GM12878 (cell line): Measurements from ENCODE around the gene OR10G8. TPM values are rescaled to one million over a fixed set of nuclear protein-coding genes. Genes with fewer than 3 reads are reported as not detected.

Experiments used
- ATAC-seq: fragments of 200-7000 bp; cut with Tn5 transposase; 3 replicates; pipeline ENCODE4 v1.9.1; 2020; ENCODE audit warnings: mild to moderate bottlenecking, moderate library complexity
- BruUV-seq: library from RNA; stranded (reverse); fragments of 400-500 nt; replicated peaks from 2 replicates; lab custom pipeline; 2021; lab: Mats Ljungman, UMichigan
- CTCF ChIA-PET: fragments of 300-600 bp; sonication (Branson Sonifier 250); formaldehyde crosslinking; extraction: SDS; loops from one replicate; lab custom pipeline; 2021; ENCODE audit warnings: inconsistent platforms; lab: Yijun Ruan, JAX
- POLR2A ChIA-PET: fragments of 350-600 bp; formaldehyde crosslinking; extraction: SDS; loops from one replicate; lab custom pipeline; 2021; ENCODE audit warnings: inconsistent platforms; lab: Charles Lee
- RAD21 ChIA-PET: fragments of 300-600 bp; sonication (Branson Sonifier 250); formaldehyde crosslinking; loops from one replicate; lab custom pipeline; 2023; ENCODE audit warnings: antibody characterized with exemption; ENCODE audit not compliant: unreplicated experiment; lab: Charles Lee
- SMC1A ChIA-PET: fragments of 300-600 bp; sonication (Branson Sonifier 250); formaldehyde crosslinking; loops from one replicate; lab custom pipeline; 2023; ENCODE audit not compliant: unreplicated experiment, uncharacterized antibody; lab: Charles Lee
- DNase-seq: peaks from one replicate; pipeline ENCODE4 v3.0.0-alpha.2; 2011; ENCODE audit warnings: low read depth, low spot score
- FAIRE-seq: peaks from 3 replicates; lab custom pipeline; 2011; peaks lifted over from hg19 to GRCh38; lab: Jason Lieb, UNC
- H2AFZ ChIP-seq: 2 replicates; pipeline ENCODE4 v1.6.0; 2011; ENCODE audit warnings: low read depth, low read length, control low read depth; ENCODE audit not compliant: control insufficient read depth
- H3K27ac ChIP-seq: 2 replicates; pipeline ENCODE4 v1.5.1; 2011; ENCODE audit warnings: control low read depth; ENCODE audit not compliant: control insufficient read depth, insufficient read depth
- H3K27me3 ChIP-seq, 2 experiments: replicated peaks in 1 of 2; 2 replicates each; pipeline versions ENCODE4 v1.6.0 to v1.6.1; 2011; ENCODE audit warnings: low read length in 1 of 2; ENCODE audit not compliant: control insufficient read depth in 2 of 2, insufficient read depth in 2 of 2
- H3K36me3 ChIP-seq, 2 experiments: 2 replicates each; pipeline ENCODE4 v1.5.1; 2011; ENCODE audit warnings: low read length in 1 of 2; ENCODE audit not compliant: control insufficient read depth in 2 of 2, insufficient read depth in 2 of 2
- H3K4me1 ChIP-seq: 2 replicates; pipeline ENCODE4 v1.6.1; 2011; ENCODE audit warnings: mild to moderate bottlenecking, low read length, moderate library complexity, mixed read lengths; ENCODE audit not compliant: control insufficient read depth, insufficient read depth
- H3K4me2 ChIP-seq: 2 replicates; pipeline ENCODE4 v1.6.0; 2011; ENCODE audit warnings: control low read depth; ENCODE audit not compliant: control insufficient read depth, insufficient read depth
- H3K4me3 ChIP-seq: fragments of 200-600 bp; sonication (generic); 2 replicates; pipeline ENCODE4 v1.5.1; 2016
- H3K79me2 ChIP-seq: 2 replicates; pipeline ENCODE4 v1.6.0; 2011; ENCODE audit warnings: low read length; ENCODE audit not compliant: control insufficient read depth, insufficient read depth
- H3K9ac ChIP-seq: 2 replicates; pipeline ENCODE4 v1.8.0; 2011; ENCODE audit warnings: low read length, control low read depth, mixed read lengths; ENCODE audit not compliant: control insufficient read depth, insufficient read depth
- H3K9me3 ChIP-seq: replicated peaks from 3 replicates; pipeline ENCODE4 v1.5.1; 2011; ENCODE audit warnings: mild to moderate bottlenecking, low read length; ENCODE audit not compliant: control insufficient read depth, insufficient read depth
- H4K20me1 ChIP-seq: 2 replicates; pipeline ENCODE4 v1.6.0; 2011; ENCODE audit not compliant: control insufficient read depth, insufficient read depth
- MAX ChIP-seq: IDR thresholded peaks from 2 replicates; pipeline ENCODE4 v1.6.1; 2012; ENCODE audit warnings: low read depth, low read length, improper control_type of control experiment
- NFYA ChIP-seq: IDR thresholded peaks from 2 replicates; pipeline ENCODE4 v1.6.1; 2011; ENCODE audit warnings: low read depth, mild to moderate bottlenecking, low read length, improper control_type of control experiment, borderline replicate concordance
- RELA ChIP-seq: fragments of 450-650 bp; IDR thresholded peaks from 2 replicates; pipeline ENCODE4 v1.8.0; 2014; ENCODE audit warnings: borderline replicate concordance; ENCODE audit not compliant: partially characterized antibody
- TCF7 ChIP-seq: IDR thresholded peaks from 2 replicates; pipeline ENCODE4 v1.6.1; 2014; ENCODE audit warnings: antibody characterized with exemption, borderline replicate concordance
- WGBS: methylation state at CpG from one replicate; pipeline ENCODE4 v1.1.6; 2016; ENCODE audit warnings: low lambda C conversion rate; ENCODE audit not compliant: insufficient replicate concordance, insufficient coverage; ENCODE audit errors: missing lambda C conversion rate; 5-methylcytosine and 5-hydroxymethylcytosine counted together
- in situ Hi-C: fragments of 300-500 bp; cut with MboI; formaldehyde crosslinking; loops from 9 replicates; pipeline ENCODE4 v1.14.3; 2018; ENCODE audit warnings: mixed read lengths
- intact Hi-C: fragments of 100-400 bp; cut with micrococcal nuclease; formaldehyde crosslinking; loops from one replicate; pipeline ENCODE4 v1.14.2; 2022; ENCODE audit not compliant: unreplicated experiment
- polyA plus RNA-seq, 11 experiments: library from polyadenylated mRNA; depleted of rRNA in 4 of 11; unstranded in 6 of 11; stranded (reverse) in 5 of 11; fragments of >200 nt; fragmentation: Nextera tagmentation in 4 of 11; fragmentation: Illumina TruSeq in 1 of 11; extraction: Ambion mirVana in 4 of 11; extraction: Trizol in 1 of 11; gene quantifications; 1 replicate in 1 of 11; 2 replicates in 10 of 11; pipeline versions ENCODE4 v1.2.1 to v1.2.3, GENCODE V29; 2011 to 2016; ENCODE audit warnings: inconsistent platforms in 2 of 11, missing spikeins in 2 of 11, low read depth in 1 of 11
- total RNA-seq, 4 experiments: library from RNA; depleted of rRNA in 3 of 4; stranded (reverse); fragments of >200 nt in 3 of 4; fragmentation: Illumina TruSeq in 1 of 4; extraction: Trizol in 1 of 4; gene quantifications; 2 replicates each; pipeline versions ENCODE4 v1.2.1 to v1.2.3, GENCODE V29; 2013 to 2021

The OR10G8 gene
- total and polyA plus RNA-seq, 10 of the 15 experiments (the other 5 are each of a cell fraction or from before 2014, with no cell fraction given) = not detected

- TF ChIP-seq TCF7 = no peak
- no peak for TF ChIP-seq MAX
These were observed 26.4 kb downstream of the OR10G8 start (continued) for GRCh38 chr11:124052966-124053365.

- no TSS peak for BruUV-seq
- H3K36me3 ChIP-seq = no peaks in the 10 kb centered on the region
- no peak overlapping the region for H3K4me3 ChIP-seq
- no peaks in the 10 kb centered on the region for H3K27me3 ChIP-seq
- H4K20me1 ChIP-seq = no peaks in the 10 kb centered on the region
- ATAC-seq = no peak
- H3K9ac ChIP-seq = no peak overlapping the region
- whole genome bisulfite sequencing = 7% methylated on average over 4 of the region's 4 CpGs
- ChIA-PET SMC1A (interaction anchor here (0.7 to 0.9 kb wide), 2 partner anchors 42 to 128 kb away, joined by 3 read pairs; no protein-coding TSS in a partner anchor), RAD21 (interaction anchor here (0.5 to 5.1 kb wide), 4 partner anchors 125 to 517 kb away, joined by 3 to 28 read pairs (median 4); no protein-coding TSS in a partner anchor), CTCF (interaction anchor here (0.8 to 8.6 kb wide), 10 partner anchors 46 to 508 kb away, joined by 3 to 89 read pairs (median 4); partner anchors contain the start of gene VWA5A), POLR2A (no interaction called here)
- intact Hi-C loops = loop anchor here (1.0 kb wide), 1 partner anchor 518 kb away; no protein-coding TSS in a partner anchor
- in situ Hi-C loops = no loop called here
- TF ChIP-seq NFYA (no peak), RELA (no peak), TCF7 (no peak)
- no peak for FAIRE-seq
- H3K9me3 ChIP-seq = no peaks in the 10 kb centered on the region; the same call in 2 of the 3 replicates
- no peak overlapping the region for H3K27ac ChIP-seq
- peaks cover 12% of the 10 kb centered on the region for H3K4me1 ChIP-seq
- DNase-seq = no peak
- H3K79me2 ChIP-seq = no peaks in the 10 kb centered on the region
- no peak overlapping the region for H2AFZ ChIP-seq
- H3K4me2 ChIP-seq = no peak overlapping the region
These were observed 42.1 kb downstream of the OR10G8 start for GRCh38 chr11:124068601-124069110.
